Measurements from ENCODE around the gene CDH26. TPM values are rescaled to one million over a fixed set of nuclear protein-coding genes. Genes with fewer than 3 reads are reported as not detected.

Gene CDH26
- polyA plus RNA-seq, 12 donors, result 0.20 to 1.6 (median 0.92) TPM; not detected in 2

DNA sequence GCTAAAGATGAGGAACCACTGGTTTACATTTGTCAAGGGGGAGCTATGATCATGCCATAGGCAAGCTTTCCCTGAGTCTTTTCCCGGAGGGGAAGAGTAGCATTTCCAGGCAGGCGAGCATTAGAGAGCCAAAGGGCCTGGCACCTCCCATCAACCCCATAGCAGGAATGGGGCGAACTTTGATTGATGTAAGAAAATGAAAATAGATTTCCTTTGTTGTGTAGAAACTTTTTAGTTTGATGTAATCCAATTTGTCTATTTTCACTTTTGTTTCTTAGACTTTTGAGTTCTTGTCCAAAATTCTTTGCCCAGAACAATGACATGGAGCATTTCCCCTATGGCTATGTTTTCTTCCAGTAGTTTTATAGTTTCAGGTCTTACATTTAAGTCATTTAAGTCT lies 85.2 kb downstream of the CDH26 start:
- DNase-seq, result no peak

GRCh38 chr20:60046011-60046413 lies 87.8 kb downstream of the CDH26 start:
- no peak for DNase-seq

GRCh38 chr20:60046436-60046835 lies 88.2 kb downstream of the CDH26 start:
- no peak for DNase-seq

GRCh38 chr20:60046860-60047259 lies 88.6 kb downstream of the CDH26 start:
- DNase-seq, result no peak

GRCh38 chr20:60048634-60049521 lies 90.7 kb downstream of the CDH26 start:
- DNase-seq, result no peak

- no peak for DNase-seq
These were observed 91.4 kb downstream of the CDH26 start for GRCh38 chr20:60049601-60050000.

GRCh38 chr20:60050193-60050947 lies 92.1 kb downstream of the CDH26 start:
- DNase-seq, result no peak

DNA sequence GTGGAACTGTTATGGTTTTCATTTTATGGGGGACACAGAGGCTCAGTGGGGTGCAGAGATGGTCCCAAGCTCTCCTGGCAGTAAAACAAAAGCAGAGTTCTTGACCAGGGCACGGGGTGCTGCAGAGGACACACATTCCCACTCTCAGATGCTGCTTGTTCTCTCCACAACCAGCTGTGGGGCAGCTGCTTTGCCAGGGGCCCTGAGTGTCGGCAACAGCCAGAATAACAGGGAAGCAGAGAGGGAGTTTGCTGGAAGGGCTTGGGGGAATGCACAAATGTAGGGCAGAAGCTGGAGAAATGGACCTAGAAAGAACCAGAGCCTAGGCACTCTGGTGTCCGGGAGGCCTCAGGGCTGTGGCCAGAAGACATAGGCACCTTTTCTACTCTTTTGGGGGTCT lies 93.7 kb downstream of the CDH26 start:
- no peak for DNase-seq

DNA sequence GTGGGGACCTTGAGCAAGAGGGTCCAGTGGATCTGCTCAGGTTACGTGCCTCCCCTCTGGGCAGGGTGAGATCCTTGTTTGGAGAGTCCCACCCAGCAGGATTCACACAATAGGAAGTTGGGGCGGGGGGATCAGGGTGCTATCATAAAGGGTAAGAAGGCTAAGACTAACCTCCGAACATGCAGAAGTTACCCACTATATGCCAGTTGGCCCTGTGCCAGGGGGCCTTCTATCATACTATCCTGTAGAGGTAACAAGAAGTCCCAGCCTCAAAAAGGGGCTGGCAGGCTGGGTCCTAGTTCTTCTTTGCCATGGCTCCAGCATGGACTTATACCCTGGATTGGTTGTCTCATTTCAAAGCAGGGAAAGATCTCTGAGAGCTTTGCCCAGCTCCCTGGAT lies 94.1 kb downstream of the CDH26 start:
- DNase-seq, result no peak

DNA sequence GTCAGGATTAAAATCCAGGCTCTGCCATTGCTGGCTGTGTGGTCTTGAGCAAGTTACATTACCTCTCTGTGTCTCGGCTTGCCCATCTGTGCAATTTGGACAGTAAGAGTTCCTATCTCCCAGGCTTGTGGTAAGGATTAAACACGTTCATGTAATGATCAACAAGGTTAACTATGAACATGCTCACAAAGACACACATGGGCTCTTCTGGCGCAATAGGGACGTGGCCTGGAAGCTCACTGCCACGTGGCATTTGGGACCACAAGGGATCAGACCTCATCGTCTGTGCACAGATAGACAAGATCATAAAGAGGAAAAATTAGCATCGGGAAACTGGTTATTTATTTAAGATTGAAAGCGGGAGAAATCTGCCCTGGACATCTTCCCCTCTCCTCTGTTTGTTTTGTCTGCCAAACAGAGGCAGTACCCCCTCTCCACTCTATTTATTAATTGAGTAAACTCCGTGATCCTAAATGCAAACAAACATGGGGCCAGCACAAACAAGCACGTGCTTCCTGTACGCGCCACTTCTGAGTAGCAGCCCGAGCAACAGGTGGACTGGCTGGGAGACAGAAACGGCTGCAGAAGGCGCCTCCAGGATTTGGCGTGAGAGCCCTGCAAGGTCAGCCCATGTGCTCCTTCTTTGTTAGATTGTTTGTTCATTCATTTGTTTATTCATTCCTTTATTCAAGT lies 95.0 kb downstream of the CDH26 start:
- DNase-seq, result no peak

DNA sequence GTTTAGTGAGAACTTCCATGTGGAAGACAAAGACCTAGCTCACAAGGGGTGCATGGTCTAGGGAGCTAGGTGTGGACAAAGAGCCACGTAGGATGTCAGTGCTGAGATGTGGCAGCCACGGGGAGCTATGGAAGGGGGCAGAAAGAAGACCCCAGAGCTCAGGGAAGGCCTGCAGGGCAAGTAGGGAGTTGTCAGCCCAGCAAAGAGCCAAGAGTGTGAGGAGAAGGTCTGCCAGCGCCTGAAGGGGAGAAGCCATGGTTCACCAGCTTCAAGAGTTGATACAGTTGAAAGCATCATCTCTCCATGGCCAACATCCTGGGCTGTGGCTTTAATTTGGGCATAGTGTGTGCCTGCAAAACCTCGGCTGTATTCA lies 95.6 kb downstream of the CDH26 start:
- no peak for DNase-seq

- no peak for DNase-seq
These were observed 96.8 kb downstream of the CDH26 start for GRCh38 chr20:60054716-60055634.

GRCh38 chr20:60055740-60056139 lies 97.5 kb downstream of the CDH26 start:
- DNase-seq, result no peak

- no peak for DNase-seq
These were observed 98.3 kb downstream of the CDH26 start for GRCh38 chr20:60056407-60057122.

GRCh38 chr20:60057123-60057865 lies 99.1 kb downstream of the CDH26 start:
- DNase-seq, result peak; percentile 72

GRCh38 chr20:60057866-60058807 lies 99.9 kb downstream of the CDH26 start:
- DNase-seq, result peak; percentile 28

- no peak for DNase-seq
These were observed 100.7 kb downstream of the CDH26 start for GRCh38 chr20:60058879-60059278.

- no peak for DNase-seq
These were observed 101.9 kb downstream of the CDH26 start for GRCh38 chr20:60060006-60060557.

Measured in muscle of arm (tissue), 12 donors.